HEK293 (cell line): ENCODE data around the gene DPYD.

Experiments used
- CTCF ChIA-PET: fragments of 350-600 bp; formaldehyde crosslinking; extraction: SDS; loops from one replicate; lab custom pipeline; 2021; ENCODE audit warnings: antibody characterized with exemption; lab: Yijun Ruan, JAX
- POLR2A ChIA-PET: fragments of 300-600 bp; formaldehyde crosslinking; extraction: SDS; loops from one replicate; lab custom pipeline; 2020; ENCODE audit warnings: antibody characterized with exemption, inconsistent platforms; lab: Yijun Ruan, JAX
- H3K27ac ChIP-seq: fragments of 200-500 bp; sonication (Bioruptor generic); 2 replicates; pipeline ENCODE4 v1.5.1; 2014; ENCODE audit warnings: low read depth, low read length, control low read depth, inconsistent platforms; ENCODE audit errors: extremely low read depth
- H3K36me3 ChIP-seq, 2 experiments: fragments of 200-500 bp in 1 of 2; sonication (Bioruptor generic) in 1 of 2; 1 replicate in 1 of 2; 2 replicates in 1 of 2; pipeline ENCODE4 v1.5.1; 2014 to 2017; ENCODE audit warnings: inconsistent platforms in 2 of 2, low read length in 2 of 2; ENCODE audit not compliant: control insufficient read depth in 2 of 2, insufficient read depth in 1 of 2
- H3K4me1 ChIP-seq: fragments of 200-500 bp; sonication (Bioruptor generic); 2 replicates; pipeline ENCODE4 v1.5.1; 2014; ENCODE audit warnings: mild to moderate bottlenecking, low read length, inconsistent platforms; ENCODE audit not compliant: control insufficient read depth, insufficient read depth
- H3K4me3 ChIP-seq: 2 replicates; pipeline ENCODE4 v1.5.1; 2011; ENCODE audit warnings: low read depth, mild to moderate bottlenecking, control low read depth, low read length, moderate library complexity
- H3K9me3 ChIP-seq: fragments of 200-500 bp; sonication (Bioruptor generic); 2 replicates; pipeline ENCODE4 v1.5.1; 2014; ENCODE audit warnings: low read depth, low read length, inconsistent platforms; ENCODE audit not compliant: control insufficient read depth, insufficient read depth
- FEZF1 ChIP-seq: fragments of 450-650 bp; formaldehyde crosslinking; IDR thresholded peaks from 2 replicates; pipeline ENCODE4 v1.5.1; 2016; ENCODE audit warnings: missing biosample characterization, missing genetic modification characterization
- GFI1B ChIP-seq: fragments of 450-650 bp; formaldehyde crosslinking; IDR thresholded peaks from 2 replicates; pipeline ENCODE4 v1.5.1; 2016; ENCODE audit warnings: missing biosample characterization, missing genetic modification characterization
- MYNN ChIP-seq: fragments of 450-650 bp; formaldehyde crosslinking; IDR thresholded peaks from 2 replicates; pipeline ENCODE4 v1.5.1; 2016; ENCODE audit warnings: missing biosample characterization, missing genetic modification characterization, borderline replicate concordance
- OVOL3 ChIP-seq: fragments of 450-650 bp; formaldehyde crosslinking; IDR thresholded peaks from 2 replicates; pipeline ENCODE4 v1.5.1; 2016; ENCODE audit warnings: missing biosample characterization, missing genetic modification characterization
- SETDB1 ChIP-seq: IDR thresholded peaks from one replicate; pipeline ENCODE4 v1.6.1; 2017; ENCODE audit warnings: mild to moderate bottlenecking, low read length, moderate library complexity, mixed read lengths; ENCODE audit not compliant: insufficient read length
- TCF7L2 ChIP-seq: IDR thresholded peaks from 2 replicates; pipeline ENCODE4 v1.6.1; 2011; ENCODE audit warnings: low read depth, mild to moderate bottlenecking, inconsistent platforms, low read length, moderate library complexity, borderline replicate concordance
- TRIM28 ChIP-seq: IDR thresholded peaks from 2 replicates; pipeline ENCODE4 v1.6.1; 2011; ENCODE audit warnings: low read length, control low read depth, borderline replicate concordance
- ZFHX2 ChIP-seq: fragments of 450-650 bp; formaldehyde crosslinking; conservative IDR thresholded peaks from 2 replicates; pipeline ENCODE4 v1.5.1; 2016; ENCODE audit warnings: missing biosample characterization, missing genetic modification characterization
- ZNF133 ChIP-seq: fragments of 450-650 bp; formaldehyde crosslinking; IDR thresholded peaks from 2 replicates; pipeline ENCODE4 v1.5.1; 2016; ENCODE audit warnings: missing biosample characterization, missing genetic modification characterization
- ZNF146 ChIP-seq: fragments of 450-650 bp; formaldehyde crosslinking; IDR thresholded peaks from 2 replicates; pipeline ENCODE4 v1.5.1; 2016; ENCODE audit warnings: missing biosample characterization, missing genetic modification characterization
- ZNF16 ChIP-seq: fragments of 450-650 bp; formaldehyde crosslinking; IDR thresholded peaks from 2 replicates; pipeline ENCODE4 v1.5.1; 2016; ENCODE audit warnings: low read depth, missing biosample characterization, missing genetic modification characterization
- ZNF23 ChIP-seq: fragments of 450-650 bp; formaldehyde crosslinking; IDR thresholded peaks from 2 replicates; pipeline ENCODE4 v1.5.1; 2016; ENCODE audit warnings: missing biosample characterization, missing genetic modification characterization, borderline replicate concordance
- ZNF335 ChIP-seq: fragments of 450-650 bp; formaldehyde crosslinking; conservative IDR thresholded peaks from 2 replicates; pipeline ENCODE4 v1.5.1; 2016; ENCODE audit warnings: missing biosample characterization, missing genetic modification characterization
- ZNF366 ChIP-seq: fragments of 450-650 bp; formaldehyde crosslinking; conservative IDR thresholded peaks from 2 replicates; pipeline ENCODE4 v1.5.1; 2016; ENCODE audit warnings: missing biosample characterization, missing genetic modification characterization
- ZNF433 ChIP-seq: fragments of 450-650 bp; formaldehyde crosslinking; IDR thresholded peaks from 2 replicates; pipeline ENCODE4 v1.5.1; 2016; ENCODE audit warnings: missing biosample characterization, missing genetic modification characterization, low read depth
- ZNF626 ChIP-seq: fragments of 450-650 bp; sonication (Bioruptor Pico); formaldehyde crosslinking; IDR thresholded peaks from 2 replicates; pipeline ENCODE4 v1.5.1; 2018; ENCODE audit warnings: missing biosample characterization, missing genetic modification characterization, inconsistent platforms
- ZNF658 ChIP-seq: fragments of 450-650 bp; formaldehyde crosslinking; IDR thresholded peaks from 2 replicates; pipeline ENCODE4; 2016; ENCODE audit warnings: missing biosample characterization, missing genetic modification characterization
- ZNF670 ChIP-seq: fragments of 450-650 bp; formaldehyde crosslinking; IDR thresholded peaks from 2 replicates; pipeline ENCODE4 v1.5.1; 2016; ENCODE audit warnings: missing biosample characterization, missing genetic modification characterization, low read depth
- ZNF837 ChIP-seq: fragments of 450-650 bp; formaldehyde crosslinking; IDR thresholded peaks from 2 replicates; pipeline ENCODE4 v1.5.1; 2016; ENCODE audit warnings: missing biosample characterization, missing genetic modification characterization
- ZSCAN30 ChIP-seq: fragments of 450-650 bp; IDR thresholded peaks from 2 replicates; pipeline ENCODE4 v1.5.1; 2018; ENCODE audit warnings: missing biosample characterization, mild to moderate bottlenecking, missing genetic modification characterization, moderate library complexity
- TF ChIP-seq, protein P1 (sequence below): fragments of 450-650 bp; formaldehyde crosslinking; IDR thresholded peaks from 2 replicates; pipeline ENCODE4 v1.5.1; 2017; ENCODE audit warnings: missing biosample characterization, missing genetic modification characterization
- TF ChIP-seq, protein P2 (sequence below): IDR thresholded peaks from 2 replicates; pipeline ENCODE4 v1.6.1; 2011; ENCODE audit warnings: mild to moderate bottlenecking, low read depth, low read length, borderline replicate concordance
- TF ChIP-seq, protein P3 (sequence below): fragments of 450-650 bp; formaldehyde crosslinking; IDR thresholded peaks from 2 replicates; pipeline ENCODE4 v1.5.1; 2016; ENCODE audit warnings: missing biosample characterization, missing genetic modification characterization

The DPYD gene

DNA sequence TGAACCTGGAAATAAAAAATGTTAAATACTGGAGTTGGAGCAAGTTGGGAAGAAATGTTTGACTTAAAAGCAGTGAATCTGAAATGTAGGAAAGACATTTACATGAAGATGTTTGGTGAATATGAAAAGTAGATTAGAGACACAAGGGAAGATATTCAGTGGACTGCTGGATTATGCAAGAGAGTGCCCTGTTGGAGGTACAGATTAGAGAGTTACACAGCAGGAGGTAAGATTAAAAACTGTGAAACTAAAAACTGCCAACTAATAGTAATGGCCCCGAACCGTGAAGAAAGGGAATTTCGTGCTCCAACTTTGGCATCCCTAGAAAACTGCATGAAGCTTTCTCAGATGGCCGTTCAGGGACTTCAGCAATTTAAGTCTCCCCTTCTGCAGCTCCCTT lies 375.4 kb downstream of the DPYD start:
- POLR2A ChIA-PET, result no interaction called here
- TF ChIP-seq ZNF658 (tag by site-specific recombination), result no peak
- TF ChIP-seq OVOL3 (tag by site-specific recombination), result no peak
- no peak for TF ChIP-seq ZNF23
- no peak for TF ChIP-seq ZNF146 (tag by site-specific recombination)
- TF ChIP-seq ZNF366 (tag by site-specific recombination), result no peak
- no peak for TF ChIP-seq ZNF433 (tag by site-specific recombination)
- no peak for TF ChIP-seq ZNF16 (tag by site-specific recombination)
- TF ChIP-seq ZNF837 (tag by site-specific recombination), result no peak
- no peak for TF ChIP-seq ZFHX2
- TF ChIP-seq ZNF335, result no peak
- no peak for TF ChIP-seq ZNF626
- TF ChIP-seq TCF7L2, result no peak
- TF ChIP-seq ZSCAN30 (tag by site-specific recombination), result no peak
- no peak for TF ChIP-seq TRIM28
- TF ChIP-seq, protein P1, sequence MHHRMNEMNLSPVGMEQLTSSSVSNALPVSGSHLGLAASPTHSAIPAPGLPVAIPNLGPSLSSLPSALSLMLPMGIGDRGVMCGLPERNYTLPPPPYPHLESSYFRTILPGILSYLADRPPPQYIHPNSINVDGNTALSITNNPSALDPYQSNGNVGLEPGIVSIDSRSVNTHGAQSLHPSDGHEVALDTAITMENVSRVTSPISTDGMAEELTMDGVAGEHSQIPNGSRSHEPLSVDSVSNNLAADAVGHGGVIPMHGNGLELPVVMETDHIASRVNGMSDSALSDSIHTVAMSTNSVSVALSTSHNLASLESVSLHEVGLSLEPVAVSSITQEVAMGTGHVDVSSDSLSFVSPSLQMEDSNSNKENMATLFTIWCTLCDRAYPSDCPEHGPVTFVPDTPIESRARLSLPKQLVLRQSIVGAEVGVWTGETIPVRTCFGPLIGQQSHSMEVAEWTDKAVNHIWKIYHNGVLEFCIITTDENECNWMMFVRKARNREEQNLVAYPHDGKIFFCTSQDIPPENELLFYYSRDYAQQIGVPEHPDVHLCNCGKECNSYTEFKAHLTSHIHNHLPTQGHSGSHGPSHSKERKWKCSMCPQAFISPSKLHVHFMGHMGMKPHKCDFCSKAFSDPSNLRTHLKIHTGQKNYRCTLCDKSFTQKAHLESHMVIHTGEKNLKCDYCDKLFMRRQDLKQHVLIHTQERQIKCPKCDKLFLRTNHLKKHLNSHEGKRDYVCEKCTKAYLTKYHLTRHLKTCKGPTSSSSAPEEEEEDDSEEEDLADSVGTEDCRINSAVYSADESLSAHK (tag by site-specific recombination), result no peak
- TF ChIP-seq, protein P2, sequence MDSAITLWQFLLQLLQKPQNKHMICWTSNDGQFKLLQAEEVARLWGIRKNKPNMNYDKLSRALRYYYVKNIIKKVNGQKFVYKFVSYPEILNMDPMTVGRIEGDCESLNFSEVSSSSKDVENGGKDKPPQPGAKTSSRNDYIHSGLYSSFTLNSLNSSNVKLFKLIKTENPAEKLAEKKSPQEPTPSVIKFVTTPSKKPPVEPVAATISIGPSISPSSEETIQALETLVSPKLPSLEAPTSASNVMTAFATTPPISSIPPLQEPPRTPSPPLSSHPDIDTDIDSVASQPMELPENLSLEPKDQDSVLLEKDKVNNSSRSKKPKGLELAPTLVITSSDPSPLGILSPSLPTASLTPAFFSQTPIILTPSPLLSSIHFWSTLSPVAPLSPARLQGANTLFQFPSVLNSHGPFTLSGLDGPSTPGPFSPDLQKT, result no peak
- CTCF ChIA-PET, result no interaction called here
- H3K27ac ChIP-seq, result no peak overlapping the region
- no peaks in the 10 kb centered on the region for H3K4me1 ChIP-seq
- H3K4me3 ChIP-seq, result no peak overlapping the region
- no peaks in the 10 kb centered on the region for H3K36me3 ChIP-seq
- H3K9me3 ChIP-seq, result no peaks in the 10 kb centered on the region

DNA sequence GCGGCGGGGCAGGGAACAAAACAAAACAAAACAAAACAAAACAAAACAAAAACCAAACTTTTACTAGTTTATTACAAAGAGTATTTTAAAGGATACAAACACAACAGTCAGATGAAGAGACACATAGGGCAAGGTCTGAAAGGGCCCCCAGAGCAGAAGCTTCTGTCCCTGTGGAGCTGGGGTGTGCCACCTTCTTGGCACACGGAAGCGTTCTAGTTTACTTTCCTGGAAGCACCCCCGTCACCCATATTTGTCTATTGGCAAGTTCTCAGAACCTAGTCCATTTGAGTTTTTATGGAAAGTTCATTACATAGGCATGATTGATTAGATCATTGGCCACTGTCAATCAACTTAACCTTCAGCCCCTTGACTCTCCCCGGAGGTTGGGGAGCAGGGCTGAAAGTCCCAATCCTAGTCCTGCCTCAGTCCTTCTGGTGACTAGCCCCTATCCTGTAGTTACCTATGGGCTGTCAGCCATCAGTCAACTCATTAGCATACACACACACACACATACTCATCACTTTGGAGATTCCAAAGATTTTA lies 380.4 kb downstream of the DPYD start:
- no peaks in the 10 kb centered on the region for H3K9me3 ChIP-seq
- no peaks in the 10 kb centered on the region for H3K36me3 ChIP-seq
- POLR2A ChIA-PET, result no interaction called here
- H3K4me3 ChIP-seq, result no peak overlapping the region
- CTCF ChIA-PET, result no interaction called here
- H3K4me1 ChIP-seq, result no peaks in the 10 kb centered on the region
- TF ChIP-seq GFI1B (tag by site-specific recombination), result no peak
- no peak for TF ChIP-seq ZNF670
- TF ChIP-seq, protein P3, sequence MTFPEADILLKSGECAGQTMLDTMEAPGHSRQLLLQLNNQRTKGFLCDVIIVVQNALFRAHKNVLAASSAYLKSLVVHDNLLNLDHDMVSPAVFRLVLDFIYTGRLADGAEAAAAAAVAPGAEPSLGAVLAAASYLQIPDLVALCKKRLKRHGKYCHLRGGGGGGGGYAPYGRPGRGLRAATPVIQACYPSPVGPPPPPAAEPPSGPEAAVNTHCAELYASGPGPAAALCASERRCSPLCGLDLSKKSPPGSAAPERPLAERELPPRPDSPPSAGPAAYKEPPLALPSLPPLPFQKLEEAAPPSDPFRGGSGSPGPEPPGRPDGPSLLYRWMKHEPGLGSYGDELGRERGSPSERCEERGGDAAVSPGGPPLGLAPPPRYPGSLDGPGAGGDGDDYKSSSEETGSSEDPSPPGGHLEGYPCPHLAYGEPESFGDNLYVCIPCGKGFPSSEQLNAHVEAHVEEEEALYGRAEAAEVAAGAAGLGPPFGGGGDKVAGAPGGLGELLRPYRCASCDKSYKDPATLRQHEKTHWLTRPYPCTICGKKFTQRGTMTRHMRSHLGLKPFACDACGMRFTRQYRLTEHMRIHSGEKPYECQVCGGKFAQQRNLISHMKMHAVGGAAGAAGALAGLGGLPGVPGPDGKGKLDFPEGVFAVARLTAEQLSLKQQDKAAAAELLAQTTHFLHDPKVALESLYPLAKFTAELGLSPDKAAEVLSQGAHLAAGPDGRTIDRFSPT (tag by site-specific recombination), result no peak
- no peak for TF ChIP-seq MYNN (tag by site-specific recombination)
- TF ChIP-seq ZNF837 (tag by site-specific recombination), result no peak
- TF ChIP-seq FEZF1 (tag by site-specific recombination), result no peak
- no peak for TF ChIP-seq ZFHX2
- no peak for TF ChIP-seq SETDB1
- no peak for TF ChIP-seq ZNF133
- TF ChIP-seq, all 188 proteins: peak for 0
- no peak overlapping the region for H3K27ac ChIP-seq
